Measurements from ENCODE around the gene PLPP1. TPM values are rescaled to one million over a fixed set of nuclear protein-coding genes. Genes with fewer than 3 reads are reported as not detected.

The PLPP1 gene
- total and polyA plus RNA-seq, 2 experiments from 2014 or later = 39.1 to 97.1 TPM

DNA sequence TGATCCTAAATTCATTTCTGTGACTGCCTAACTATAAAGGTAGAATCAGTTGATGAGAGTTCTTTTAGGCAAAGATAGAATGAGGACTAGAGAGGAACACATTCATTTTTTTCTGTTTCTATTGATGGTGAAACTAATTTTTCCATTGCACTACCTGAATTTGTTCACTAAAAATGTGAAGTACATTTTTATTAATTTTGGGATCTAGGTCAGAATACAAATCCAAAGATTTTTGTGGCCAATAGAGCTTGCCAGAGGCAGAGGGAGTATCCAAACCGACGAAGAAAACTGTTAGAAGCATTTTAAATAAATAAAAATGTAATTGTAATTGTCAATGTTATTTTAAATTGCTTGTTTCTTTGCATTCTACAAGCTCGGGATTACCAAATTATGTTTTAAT, 148.9 kb downstream of the PLPP1 start:
- Mint-ChIP-seq H3K27me3 (ENCODE audit: insufficient read depth, low read depth, poor library complexity) (peaks cover 2% of the 10 kb centered on the region), H3K27ac (no peak overlapping the region), H3K36me3 (ENCODE audit: low read depth) (peaks cover 57% of the 10 kb centered on the region), H3K4me3 (no peak overlapping the region), H3K9me3 (peaks cover 4% of the 10 kb centered on the region; the same call in 2 of the 3 replicates), H3K4me1 (peaks cover 28% of the 10 kb centered on the region; the same call in 2 of the 3 replicates)
- TF ChIP-seq EZH2 (IDR thresholded peaks at IDR 0.05; ENCODE audit: low read depth, unreplicated experiment) (no peak), POLR2AphosphoS5 (IDR thresholded peaks at IDR 0.05; ENCODE audit: low read depth) (no peak), JUNB (IDR thresholded peaks at IDR 0.05; ENCODE audit: unreplicated experiment) (no peak), STAT1 (IDR thresholded peaks at IDR 0.05; ENCODE audit: unreplicated experiment) (no peak), EZH2phosphoT487 (IDR thresholded peaks at IDR 0.05; ENCODE audit: unreplicated experiment) (no peak), CREB1 (CRISPR knock-in tag; IDR thresholded peaks at IDR 0.05; ENCODE audit: low read depth) (no peak), NANOG (IDR thresholded peaks at IDR 0.05; ENCODE audit: borderline replicate concordance) (no peak), ZNF114 (CRISPR knock-in tag; IDR thresholded peaks at IDR 0.05) (no peak), ZNF331 (CRISPR knock-in tag; IDR thresholded peaks at IDR 0.05; ENCODE audit: low read depth) (no peak)
- TF ChIP-seq, protein P1, sequence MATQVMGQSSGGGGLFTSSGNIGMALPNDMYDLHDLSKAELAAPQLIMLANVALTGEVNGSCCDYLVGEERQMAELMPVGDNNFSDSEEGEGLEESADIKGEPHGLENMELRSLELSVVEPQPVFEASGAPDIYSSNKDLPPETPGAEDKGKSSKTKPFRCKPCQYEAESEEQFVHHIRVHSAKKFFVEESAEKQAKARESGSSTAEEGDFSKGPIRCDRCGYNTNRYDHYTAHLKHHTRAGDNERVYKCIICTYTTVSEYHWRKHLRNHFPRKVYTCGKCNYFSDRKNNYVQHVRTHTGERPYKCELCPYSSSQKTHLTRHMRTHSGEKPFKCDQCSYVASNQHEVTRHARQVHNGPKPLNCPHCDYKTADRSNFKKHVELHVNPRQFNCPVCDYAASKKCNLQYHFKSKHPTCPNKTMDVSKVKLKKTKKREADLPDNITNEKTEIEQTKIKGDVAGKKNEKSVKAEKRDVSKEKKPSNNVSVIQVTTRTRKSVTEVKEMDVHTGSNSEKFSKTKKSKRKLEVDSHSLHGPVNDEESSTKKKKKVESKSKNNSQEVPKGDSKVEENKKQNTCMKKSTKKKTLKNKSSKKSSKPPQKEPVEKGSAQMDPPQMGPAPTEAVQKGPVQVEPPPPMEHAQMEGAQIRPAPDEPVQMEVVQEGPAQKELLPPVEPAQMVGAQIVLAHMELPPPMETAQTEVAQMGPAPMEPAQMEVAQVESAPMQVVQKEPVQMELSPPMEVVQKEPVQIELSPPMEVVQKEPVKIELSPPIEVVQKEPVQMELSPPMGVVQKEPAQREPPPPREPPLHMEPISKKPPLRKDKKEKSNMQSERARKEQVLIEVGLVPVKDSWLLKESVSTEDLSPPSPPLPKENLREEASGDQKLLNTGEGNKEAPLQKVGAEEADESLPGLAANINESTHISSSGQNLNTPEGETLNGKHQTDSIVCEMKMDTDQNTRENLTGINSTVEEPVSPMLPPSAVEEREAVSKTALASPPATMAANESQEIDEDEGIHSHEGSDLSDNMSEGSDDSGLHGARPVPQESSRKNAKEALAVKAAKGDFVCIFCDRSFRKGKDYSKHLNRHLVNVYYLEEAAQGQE (IDR thresholded peaks at IDR 0.05; ENCODE audit: unreplicated experiment) = no peak
- TF ChIP-seq, protein P2, sequence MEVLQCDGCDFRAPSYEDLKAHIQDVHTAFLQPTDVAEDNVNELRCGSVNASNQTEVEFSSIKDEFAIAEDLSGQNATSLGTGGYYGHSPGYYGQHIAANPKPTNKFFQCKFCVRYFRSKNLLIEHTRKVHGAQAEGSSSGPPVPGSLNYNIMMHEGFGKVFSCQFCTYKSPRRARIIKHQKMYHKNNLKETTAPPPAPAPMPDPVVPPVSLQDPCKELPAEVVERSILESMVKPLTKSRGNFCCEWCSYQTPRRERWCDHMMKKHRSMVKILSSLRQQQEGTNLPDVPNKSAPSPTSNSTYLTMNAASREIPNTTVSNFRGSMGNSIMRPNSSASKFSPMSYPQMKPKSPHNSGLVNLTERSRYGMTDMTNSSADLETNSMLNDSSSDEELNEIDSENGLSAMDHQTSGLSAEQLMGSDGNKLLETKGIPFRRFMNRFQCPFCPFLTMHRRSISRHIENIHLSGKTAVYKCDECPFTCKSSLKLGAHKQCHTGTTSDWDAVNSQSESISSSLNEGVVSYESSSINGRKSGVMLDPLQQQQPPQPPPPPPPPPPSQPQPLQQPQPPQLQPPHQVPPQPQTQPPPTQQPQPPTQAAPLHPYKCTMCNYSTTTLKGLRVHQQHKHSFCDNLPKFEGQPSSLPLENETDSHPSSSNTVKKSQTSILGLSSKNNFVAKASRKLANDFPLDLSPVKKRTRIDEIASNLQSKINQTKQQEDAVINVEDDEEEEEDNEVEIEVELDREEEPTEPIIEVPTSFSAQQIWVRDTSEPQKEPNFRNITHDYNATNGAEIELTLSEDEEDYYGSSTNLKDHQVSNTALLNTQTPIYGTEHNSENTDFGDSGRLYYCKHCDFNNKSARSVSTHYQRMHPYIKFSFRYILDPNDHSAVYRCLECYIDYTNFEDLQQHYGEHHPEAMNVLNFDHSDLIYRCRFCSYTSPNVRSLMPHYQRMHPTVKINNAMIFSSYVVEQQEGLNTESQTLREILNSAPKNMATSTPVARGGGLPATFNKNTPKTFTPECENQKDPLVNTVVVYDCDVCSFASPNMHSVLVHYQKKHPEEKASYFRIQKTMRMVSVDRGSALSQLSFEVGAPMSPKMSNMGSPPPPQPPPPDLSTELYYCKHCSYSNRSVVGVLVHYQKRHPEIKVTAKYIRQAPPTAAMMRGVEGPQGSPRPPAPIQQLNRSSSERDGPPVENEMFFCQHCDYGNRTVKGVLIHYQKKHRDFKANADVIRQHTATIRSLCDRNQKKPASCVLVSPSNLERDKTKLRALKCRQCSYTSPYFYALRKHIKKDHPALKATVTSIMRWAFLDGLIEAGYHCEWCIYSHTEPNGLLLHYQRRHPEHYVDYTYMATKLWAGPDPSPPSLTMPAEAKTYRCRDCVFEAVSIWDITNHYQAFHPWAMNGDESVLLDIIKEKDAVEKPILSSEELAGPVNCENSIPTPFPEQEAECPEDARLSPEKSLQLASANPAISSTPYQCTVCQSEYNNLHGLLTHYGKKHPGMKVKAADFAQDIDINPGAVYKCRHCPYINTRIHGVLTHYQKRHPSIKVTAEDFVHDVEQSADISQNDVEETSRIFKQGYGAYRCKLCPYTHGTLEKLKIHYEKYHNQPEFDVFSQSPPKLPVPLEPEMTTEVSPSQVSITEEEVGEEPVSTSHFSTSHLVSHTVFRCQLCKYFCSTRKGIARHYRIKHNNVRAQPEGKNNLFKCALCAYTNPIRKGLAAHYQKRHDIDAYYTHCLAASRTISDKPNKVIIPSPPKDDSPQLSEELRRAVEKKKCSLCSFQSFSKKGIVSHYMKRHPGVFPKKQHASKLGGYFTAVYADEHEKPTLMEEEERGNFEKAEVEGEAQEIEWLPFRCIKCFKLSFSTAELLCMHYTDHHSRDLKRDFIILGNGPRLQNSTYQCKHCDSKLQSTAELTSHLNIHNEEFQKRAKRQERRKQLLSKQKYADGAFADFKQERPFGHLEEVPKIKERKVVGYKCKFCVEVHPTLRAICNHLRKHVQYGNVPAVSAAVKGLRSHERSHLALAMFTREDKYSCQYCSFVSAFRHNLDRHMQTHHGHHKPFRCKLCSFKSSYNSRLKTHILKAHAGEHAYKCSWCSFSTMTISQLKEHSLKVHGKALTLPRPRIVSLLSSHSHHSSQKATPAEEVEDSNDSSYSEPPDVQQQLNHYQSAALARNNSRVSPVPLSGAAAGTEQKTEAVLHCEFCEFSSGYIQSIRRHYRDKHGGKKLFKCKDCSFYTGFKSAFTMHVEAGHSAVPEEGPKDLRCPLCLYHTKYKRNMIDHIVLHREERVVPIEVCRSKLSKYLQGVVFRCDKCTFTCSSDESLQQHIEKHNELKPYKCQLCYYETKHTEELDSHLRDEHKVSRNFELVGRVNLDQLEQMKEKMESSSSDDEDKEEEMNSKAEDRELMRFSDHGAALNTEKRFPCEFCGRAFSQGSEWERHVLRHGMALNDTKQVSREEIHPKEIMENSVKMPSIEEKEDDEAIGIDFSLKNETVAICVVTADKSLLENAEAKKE (CRISPR knock-in tag; IDR thresholded peaks at IDR 0.05) = no peak
- TF ChIP-seq, protein P3, sequence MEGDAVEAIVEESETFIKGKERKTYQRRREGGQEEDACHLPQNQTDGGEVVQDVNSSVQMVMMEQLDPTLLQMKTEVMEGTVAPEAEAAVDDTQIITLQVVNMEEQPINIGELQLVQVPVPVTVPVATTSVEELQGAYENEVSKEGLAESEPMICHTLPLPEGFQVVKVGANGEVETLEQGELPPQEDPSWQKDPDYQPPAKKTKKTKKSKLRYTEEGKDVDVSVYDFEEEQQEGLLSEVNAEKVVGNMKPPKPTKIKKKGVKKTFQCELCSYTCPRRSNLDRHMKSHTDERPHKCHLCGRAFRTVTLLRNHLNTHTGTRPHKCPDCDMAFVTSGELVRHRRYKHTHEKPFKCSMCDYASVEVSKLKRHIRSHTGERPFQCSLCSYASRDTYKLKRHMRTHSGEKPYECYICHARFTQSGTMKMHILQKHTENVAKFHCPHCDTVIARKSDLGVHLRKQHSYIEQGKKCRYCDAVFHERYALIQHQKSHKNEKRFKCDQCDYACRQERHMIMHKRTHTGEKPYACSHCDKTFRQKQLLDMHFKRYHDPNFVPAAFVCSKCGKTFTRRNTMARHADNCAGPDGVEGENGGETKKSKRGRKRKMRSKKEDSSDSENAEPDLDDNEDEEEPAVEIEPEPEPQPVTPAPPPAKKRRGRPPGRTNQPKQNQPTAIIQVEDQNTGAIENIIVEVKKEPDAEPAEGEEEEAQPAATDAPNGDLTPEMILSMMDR (conservative IDR thresholded peaks at IDR 0.05; ENCODE audit: low read depth in 2 of 2) = no peak
- TF ChIP-seq, protein P4, sequence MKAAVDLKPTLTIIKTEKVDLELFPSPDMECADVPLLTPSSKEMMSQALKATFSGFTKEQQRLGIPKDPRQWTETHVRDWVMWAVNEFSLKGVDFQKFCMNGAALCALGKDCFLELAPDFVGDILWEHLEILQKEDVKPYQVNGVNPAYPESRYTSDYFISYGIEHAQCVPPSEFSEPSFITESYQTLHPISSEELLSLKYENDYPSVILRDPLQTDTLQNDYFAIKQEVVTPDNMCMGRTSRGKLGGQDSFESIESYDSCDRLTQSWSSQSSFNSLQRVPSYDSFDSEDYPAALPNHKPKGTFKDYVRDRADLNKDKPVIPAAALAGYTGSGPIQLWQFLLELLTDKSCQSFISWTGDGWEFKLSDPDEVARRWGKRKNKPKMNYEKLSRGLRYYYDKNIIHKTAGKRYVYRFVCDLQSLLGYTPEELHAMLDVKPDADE (IDR thresholded peaks at IDR 0.05) = no peak
- H3K4me1 ChIP-seq (ENCODE audit: insufficient read depth) = 0 out of 2 replicates have a peak, but pooled peaks cover 8% of the 10 kb centered on the region
- H3K4me2 ChIP-seq = no peak overlapping the region
- ATAC-seq = no peak
- H3F3A ChIP-seq (replicated peaks; ENCODE audit: low read depth) = no peaks in the 10 kb centered on the region
- peaks cover 21% of the 10 kb centered on the region for H3K79me2 ChIP-seq (replicated peaks; ENCODE audit: insufficient read depth)
- no peaks in the 10 kb centered on the region for H4K20me1 ChIP-seq (replicated peaks; ENCODE audit: insufficient read depth)
- H2AFZ ChIP-seq = no peak overlapping the region
- H3K9me2 ChIP-seq (ENCODE audit: insufficient read depth) = no peaks in the 10 kb centered on the region
- H3K4me3 ChIP-seq = no peak overlapping the region
- no peak overlapping the region for H3K27ac ChIP-seq (ENCODE audit: low read depth)
- H3K27me3 ChIP-seq (ENCODE audit: insufficient read depth) = no peaks in the 10 kb centered on the region
- DNase-seq (ENCODE audit: low spot score) = no peak
- H3K36me3 ChIP-seq (ENCODE audit: insufficient read depth) = peaks cover 3% of the 10 kb centered on the region; the same call in 1 of the 2 replicates
